Uterus (tissue), 2 donors: ENCODE data around the gene IQGAP2.

Experiments used
- CTCF ChIP-seq, 4 experiments: fragments of 200-600 bp in 2 of 4; fragments of 450-650 bp in 2 of 4; sonication (generic) in 2 of 4; IDR thresholded peaks; one replicate each; pipeline ENCODE4 v1.5.1; 2016 to 2019; ENCODE audit warnings: antibody characterized with exemption in 4 of 4, mild to moderate bottlenecking in 2 of 4, moderate library complexity in 1 of 4
- POLR2A ChIP-seq, 2 donors: fragments of 450-650 bp; IDR thresholded peaks; one replicate each; pipeline ENCODE4 v1.6.1; 2016; ENCODE audit warnings: antibody characterized with exemption in 2 of 2, mild to moderate bottlenecking in 1 of 2, moderate library complexity in 1 of 2

- no peak for TF ChIP-seq CTCF (IDR thresholded peaks at IDR 0.05)
- TF ChIP-seq POLR2A (IDR thresholded peaks at IDR 0.05), result no peak
Measured at GRCh38 chr5:76535577-76535976, 132.5 kb downstream of the IQGAP2 start.
